Activated CD8-positive, alpha-beta memory T cell treated with anti-CD3 and anti-CD28 coated beads for 4 hours (primary cell): ENCODE data around the gene TSPAN31.
"Not testable (repeated sequence)": the region's sequence is repeated elsewhere in the genome, so short reads cannot be mapped to it uniquely, and the experiment has no call there.

Experiments used
- DNase-seq, 2 donors: peaks; one replicate each; pipeline ENCODE4 v3.0.0-alpha.2; 2020; ENCODE audit warnings: low read depth in 2 of 2

The TSPAN31 gene

DNA sequence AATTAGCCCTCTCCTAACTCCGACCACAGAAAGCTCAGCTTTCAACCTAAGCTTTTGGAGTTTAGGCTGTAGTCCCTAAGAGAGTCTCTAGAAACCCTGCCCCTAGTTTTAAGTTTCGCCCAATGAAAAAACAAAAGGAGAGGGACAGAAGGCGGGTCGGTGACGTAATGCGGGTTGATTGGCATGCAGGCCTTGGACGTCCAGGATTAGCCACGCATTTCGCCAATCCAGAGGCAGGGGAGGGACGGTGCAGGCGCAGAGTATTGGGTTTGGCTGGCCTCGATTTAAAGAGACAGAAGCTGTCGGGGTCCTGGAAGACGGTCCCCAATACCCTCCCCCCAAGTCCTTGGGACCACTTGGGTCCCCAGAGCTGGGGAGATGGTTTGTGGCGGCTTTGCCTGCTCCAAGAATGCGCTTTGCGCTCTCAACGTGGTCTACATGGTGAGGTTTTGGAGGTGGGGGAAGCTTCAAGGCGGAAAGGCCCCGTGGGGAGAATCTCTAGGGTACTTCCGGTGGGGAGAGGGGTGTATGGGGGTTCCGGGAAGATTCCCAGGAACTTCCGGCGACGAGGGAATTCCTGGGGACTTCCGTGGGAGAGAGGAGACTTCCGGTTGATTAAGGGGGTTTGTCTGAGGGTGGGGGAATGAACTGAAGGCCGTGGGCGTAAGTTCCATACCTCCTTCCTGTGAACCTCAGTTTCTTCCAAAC is at the start of gene TSPAN31:
Gene TSPAN31, plus strand, starts transcription at position 263 of the 708 bp plus-strand sequence. Its CDS starts 116 bp downstream, at position 379.
- peak; percentile 88 to 93 for DNase-seq

- DNase-seq, result no peak
Measured at GRCh38 chr12:57695770-57696432, 48.9 kb upstream of the TSPAN31 start.

DNA sequence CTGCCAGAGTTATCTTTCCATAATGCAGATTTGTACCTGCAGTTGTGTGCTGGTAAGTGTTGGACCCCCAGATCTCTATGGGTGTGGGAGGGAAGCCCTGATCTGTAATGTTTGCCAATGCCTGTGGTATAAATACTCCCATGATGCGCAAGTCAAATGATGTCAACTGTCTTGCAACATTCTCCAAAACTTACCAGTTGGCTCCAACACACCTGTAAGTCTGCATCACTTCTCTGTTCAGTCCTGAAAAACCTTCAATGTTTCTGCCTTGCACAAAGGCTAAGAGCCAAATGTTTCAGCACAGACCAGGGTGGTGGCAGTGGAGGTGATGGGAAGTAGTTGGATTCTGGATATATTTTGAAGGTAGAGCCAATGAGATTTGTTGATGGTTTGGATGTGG is 47.8 kb upstream of the TSPAN31 start:
- DNase-seq, result no peak

- no peak for DNase-seq
Measured at GRCh38 chr12:57698414-57698813, 46.4 kb upstream of the TSPAN31 start.

DNA sequence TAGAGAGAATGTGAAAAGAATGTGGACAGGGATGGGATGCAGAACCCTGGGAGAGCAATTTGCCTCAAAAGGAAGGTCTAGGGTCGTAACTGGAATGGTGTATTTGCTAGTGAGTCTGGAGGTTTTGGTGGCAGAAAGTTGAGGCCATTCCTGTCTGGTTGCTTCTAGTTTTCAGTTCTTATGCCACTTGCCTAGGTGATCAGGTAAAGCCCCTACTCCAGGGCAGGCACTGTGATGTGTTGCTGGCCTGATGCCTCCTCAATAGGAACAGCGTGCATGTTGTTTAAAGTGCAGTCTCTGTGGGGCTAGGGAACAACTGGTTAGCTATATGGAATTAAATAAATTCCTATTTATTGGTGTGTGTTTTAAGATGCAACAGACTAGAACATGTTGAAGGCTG is 44.5 kb upstream of the TSPAN31 start:
- DNase-seq, result no peak

- no peak for DNase-seq
Measured at GRCh38 chr12:57707250-57707649, 37.6 kb upstream of the TSPAN31 start.

DNA sequence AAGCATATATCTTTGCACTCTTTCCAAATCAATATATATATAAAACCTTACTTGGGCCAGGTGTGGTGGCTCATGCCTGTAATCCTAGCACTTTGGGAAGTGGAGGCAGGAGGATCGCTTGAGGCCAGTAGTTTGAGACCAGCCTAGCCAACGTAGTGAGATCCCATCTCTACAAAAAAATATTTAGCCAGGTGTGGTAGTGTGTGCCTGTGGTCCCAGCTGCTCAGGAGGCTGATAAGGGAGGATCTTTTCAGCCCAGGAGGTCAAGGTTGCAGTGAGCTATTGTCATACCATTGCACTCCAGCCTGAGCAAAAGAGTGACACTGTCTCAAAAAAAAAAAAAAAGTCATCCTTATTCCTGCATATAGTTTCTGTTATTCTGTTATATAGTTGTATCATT is 36.5 kb upstream of the TSPAN31 start:
- no peak for DNase-seq

GRCh38 chr12:57712701-57713100 is 32.1 kb upstream of the TSPAN31 start:
- DNase-seq, result no peak

DNA sequence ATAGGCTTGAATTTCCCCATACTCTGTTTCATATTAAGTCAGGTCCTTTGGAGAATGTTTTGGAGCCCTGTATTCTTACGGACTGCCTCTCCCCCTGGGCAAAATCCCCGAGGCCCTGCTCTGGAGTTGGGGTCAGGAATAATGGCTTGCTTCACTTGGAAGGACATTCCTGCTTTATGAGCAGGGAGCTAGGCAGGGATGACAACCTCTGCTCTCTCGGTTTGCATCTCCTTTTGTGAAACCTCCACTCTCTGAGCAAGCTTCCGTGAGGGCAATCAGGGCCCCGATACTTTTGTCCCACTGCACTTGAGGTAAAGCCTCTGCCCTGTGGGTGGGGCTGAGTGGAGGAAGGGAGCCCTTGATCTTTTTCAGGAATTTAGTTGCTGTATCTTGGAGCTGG is 31.6 kb upstream of the TSPAN31 start:
- DNase-seq, result no peak

DNA sequence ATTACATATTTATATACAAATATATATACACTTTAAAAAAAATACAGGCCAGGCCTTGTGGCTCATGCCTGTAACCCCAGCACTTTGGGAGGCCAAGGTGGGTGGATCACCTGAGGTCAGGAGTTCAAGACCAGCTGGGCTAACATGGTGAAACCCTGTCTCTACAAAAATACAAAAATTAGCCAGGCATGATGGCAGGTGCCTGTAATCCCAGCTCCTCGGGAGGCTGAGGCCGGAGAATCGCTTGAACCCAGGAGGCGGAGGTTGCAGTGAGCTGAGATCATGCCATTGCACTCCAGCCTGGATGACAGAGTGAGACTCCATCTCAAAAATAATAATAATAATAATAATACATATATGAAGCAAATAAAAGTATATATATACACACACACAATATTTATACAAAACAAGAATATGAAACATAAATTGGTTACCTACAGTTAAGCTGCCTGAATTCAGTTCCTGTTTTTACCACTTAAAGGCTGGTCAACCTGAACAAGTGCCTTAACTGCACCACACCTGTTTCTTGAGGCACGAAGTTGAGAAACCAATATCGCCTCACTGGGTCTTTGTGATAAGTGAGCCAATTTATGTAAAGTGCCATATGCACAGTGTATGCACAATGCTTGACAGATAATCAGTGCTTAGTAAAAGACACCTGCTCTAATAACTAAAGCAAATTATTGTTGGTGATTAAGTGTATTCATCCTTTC is 29.6 kb upstream of the TSPAN31 start:
- not testable (repeated sequence) for DNase-seq

GRCh38 chr12:57715786-57716185 is 29.1 kb upstream of the TSPAN31 start:
- no peak for DNase-seq

DNA sequence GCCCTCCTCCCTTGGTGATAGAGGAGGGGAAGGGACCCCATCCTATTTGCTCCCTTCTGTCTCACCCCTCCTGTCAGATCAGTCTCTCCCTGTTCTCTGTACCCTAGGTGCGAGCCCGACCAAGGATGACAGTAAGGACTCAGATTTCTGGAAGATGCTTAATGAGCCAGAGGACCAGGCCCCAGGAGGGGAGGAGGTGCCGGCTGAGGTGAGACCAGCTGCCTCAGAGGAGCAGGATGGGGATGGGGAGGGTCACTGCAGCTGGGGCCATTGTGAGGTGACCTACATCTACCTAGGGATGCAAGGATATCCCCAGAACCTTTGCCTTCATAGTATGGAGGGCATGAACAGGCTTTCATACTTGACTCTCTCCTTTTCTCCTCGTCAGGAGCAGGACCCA is 28.5 kb upstream of the TSPAN31 start:
- DNase-seq, result no peak

DNA sequence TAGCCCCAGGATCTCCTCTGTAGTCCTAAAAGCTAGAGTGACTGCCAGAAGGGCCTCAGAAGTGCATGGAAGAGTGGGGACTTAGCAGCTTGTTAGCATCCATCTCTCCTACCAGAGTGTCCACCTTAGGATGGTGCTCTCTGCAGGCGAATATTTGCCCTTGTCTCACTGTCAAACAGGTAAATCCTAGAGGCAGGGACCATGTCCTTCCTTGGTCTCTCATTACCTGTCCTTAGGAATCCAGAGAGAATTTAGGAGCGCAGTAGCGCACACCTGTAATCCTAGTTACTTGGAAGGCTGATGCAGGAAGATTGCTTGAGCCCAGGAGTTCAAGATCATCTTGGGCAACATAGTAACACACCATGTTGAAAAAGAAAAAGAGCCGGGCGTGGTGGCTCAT is 27.7 kb upstream of the TSPAN31 start:
- DNase-seq, result no peak

DNA sequence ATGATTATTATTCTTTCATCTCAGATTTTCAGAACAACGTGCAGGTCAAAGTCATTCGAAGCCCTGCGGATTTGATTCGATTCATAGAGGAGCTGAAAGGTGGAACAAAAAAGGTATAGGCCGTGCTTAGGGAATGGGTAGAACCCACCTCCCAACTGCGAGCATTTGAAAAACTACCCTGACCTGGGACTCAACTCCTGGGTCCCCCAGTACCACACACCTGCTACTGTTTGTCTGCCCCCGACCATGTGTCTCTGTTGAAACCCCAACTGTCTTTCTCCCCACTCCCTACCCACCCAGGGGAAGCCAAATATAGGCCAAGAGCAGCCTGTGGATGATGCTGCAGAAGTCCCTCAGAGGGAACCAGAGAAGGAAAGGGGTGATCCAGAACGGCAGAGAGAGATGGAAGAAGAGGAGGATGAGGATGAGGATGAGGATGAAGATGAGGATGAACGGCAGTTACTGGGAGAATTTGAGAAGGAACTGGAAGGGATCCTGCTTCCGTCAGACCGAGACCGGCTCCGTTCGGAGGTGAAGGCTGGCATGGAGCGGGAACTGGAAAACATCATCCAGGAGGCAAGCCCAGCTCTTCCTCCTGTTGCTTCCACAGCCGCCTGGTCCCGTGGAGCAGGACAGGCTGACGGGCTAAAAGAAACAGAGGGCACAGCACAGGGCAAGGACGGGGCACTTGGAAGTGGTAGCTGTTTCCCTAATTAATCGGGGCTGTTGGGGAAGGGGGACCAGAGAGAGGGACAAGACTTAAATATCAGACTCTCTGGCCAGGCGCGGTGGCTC is 26.8 kb upstream of the TSPAN31 start:
- DNase-seq, result no peak

DNA sequence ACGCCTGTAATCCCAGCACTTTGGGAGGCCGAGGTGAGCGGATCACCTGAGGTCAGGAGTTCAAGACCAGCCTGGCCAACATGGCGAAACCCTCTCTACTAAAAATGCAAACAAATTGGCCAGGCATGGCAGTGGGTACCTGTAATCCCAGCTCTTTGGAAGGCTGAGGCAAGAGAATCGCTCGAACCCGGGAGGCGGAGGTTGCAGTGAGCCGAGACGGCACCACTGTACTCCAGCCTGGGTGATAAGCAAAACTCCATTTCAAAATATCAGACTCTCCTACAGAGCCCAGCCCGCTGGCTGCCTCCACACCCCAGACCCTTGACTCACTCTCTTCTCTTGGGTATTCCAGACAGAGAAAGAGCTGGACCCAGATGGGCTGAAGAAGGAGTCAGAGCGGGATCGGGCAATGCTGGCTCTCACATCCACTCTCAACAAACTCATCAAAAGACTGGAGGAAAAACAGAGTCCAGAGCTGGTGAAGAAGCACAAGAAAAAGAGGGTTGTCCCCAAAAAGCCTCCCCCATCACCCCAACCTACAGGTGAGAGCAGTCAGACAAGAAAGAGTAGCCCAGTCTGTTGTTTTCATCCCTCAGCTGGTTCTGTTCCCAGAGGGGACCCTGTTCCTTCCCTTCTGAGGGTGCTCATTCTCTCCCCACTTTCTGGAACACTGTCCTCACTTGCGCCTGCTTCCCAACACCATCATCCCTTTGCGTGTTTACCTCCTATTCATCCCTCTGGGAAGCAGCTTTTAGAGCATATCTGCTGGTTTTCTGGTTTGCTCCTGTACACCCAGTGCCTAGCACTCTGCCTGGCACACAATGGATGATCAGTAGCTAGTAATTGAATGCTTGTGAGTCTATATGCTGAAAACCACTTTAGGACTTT is 26.0 kb upstream of the TSPAN31 start:
- no peak for DNase-seq

GRCh38 chr12:57719777-57720605 is 24.8 kb upstream of the TSPAN31 start:
- DNase-seq, result no peak

GRCh38 chr12:57720606-57721595 is 23.9 kb upstream of the TSPAN31 start:
- DNase-seq, result no peak

DNA sequence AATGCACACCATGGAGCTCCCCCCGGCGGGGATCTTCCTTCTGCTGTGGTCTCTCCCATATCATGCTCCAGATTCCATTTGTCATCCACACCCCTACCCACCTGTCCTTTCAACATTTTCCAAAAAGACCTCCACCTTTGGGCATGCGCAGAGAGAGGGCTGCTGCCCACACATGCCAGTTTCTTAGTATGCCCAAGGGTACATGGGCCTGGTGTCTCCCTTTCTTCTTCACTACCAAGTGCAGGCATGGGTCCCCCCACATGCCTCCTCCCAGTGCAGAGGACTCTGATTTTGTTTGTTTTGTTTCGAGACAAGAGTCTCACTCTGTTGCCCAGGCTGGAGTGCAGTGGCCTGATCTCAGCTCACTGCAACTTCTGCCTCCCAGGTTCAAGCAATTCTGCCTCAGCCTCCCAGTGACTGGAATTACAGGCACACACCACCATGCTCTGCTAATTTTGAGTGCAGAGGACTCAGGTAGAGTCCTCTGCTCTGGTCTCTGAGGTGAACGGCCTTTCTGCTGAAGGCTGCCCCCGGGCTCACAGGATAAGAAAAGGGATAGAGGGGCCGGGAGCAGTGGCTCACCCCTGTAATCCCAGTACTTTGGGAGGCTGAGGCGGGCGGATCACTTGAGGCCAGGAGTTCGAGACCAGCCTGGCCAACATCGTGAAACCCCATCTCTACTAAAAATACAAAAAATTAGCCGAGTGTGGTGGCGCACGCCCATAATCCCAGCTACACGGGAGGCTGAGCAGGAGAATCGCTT is 22.8 kb upstream of the TSPAN31 start:
- not testable (repeated sequence) for DNase-seq
